NCI-H446 treated with DMSO at 0.1 percent for 48 hours (cell line): ENCODE measurements around the gene SHROOM3.

Source experiments
- DNase-seq: peaks from one replicate; lab custom pipeline; 2025; lab: John Stamatoyannopoulos, UW

Gene SHROOM3

DNA sequence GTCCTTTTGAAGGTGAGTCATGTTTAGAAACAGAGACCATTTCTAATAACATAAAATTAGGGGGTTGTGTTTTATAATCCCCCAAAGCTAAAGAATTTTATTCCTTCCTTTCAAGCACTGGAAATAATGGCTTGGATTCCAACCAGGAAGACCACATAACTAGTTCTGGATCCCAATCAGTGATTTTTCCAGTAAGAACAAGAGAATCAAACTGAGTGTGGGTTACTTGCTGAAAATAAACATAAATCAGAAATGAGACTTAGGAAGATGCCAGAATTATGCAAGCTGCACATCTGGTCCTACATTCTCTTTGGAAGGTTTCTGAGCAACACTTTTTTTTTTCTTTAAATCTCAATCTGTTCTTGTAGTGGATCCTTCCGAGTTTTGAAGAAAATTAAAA, 386.6 kb downstream of the SHROOM3 start:
- no peak for DNase-seq

DNA sequence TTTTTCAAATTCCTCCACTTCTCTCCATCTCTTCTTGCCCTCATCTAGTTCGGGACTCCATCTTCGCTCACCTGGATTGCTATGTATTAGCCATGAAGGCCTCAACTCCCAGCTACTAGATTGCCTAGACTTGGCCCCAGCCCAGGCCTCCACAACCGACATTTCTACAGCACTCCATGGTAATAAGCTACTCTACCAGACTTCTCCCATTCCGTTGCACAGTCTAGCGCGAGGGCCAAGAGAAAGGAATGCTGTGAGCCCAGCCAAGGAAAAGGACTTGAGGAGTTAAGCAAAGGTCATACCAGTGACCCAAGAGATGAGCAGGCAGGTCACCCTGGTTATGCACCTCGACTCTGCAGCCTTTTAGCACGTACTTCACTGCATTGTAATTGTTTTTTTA, 387.3 kb downstream of the SHROOM3 start:
- no peak for DNase-seq

DNA sequence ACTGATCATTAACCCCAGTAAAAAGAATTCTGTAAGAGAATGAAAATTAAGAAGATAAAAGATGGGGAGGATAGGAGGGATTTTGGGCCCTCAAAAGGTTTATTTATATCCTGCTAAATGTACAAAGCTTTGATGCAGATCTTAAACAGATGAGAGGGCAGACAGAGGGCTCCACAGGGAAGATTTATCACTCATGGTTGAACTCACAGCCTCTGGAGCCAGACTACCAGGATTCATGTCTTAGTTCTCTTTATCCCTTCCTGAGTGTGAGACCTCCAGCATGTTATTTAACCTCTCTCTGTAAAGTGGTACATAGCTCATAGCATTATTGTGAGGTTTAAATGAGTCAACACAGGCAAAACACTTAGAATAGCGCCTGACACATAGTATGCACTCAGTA, 388.5 kb downstream of the SHROOM3 start:
- no peak for DNase-seq

DNA sequence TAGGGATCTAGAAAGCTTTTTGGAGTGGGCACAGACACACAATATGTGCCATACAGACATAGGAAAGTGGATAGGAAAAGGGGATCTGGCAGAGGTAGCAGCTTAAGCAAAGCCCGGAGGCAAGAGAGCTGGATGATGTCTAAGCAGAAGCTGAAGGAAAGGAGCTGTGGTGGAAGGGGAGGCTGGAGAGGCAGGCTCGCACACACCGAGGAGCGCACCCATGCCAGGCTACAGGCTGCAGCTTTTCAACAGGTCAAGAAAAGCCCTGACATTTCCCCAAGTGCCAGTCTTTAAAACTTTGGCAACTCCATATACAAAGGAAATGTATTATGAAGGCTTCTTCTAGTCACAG, 395.6 kb downstream of the SHROOM3 start:
- no peak for DNase-seq

DNA sequence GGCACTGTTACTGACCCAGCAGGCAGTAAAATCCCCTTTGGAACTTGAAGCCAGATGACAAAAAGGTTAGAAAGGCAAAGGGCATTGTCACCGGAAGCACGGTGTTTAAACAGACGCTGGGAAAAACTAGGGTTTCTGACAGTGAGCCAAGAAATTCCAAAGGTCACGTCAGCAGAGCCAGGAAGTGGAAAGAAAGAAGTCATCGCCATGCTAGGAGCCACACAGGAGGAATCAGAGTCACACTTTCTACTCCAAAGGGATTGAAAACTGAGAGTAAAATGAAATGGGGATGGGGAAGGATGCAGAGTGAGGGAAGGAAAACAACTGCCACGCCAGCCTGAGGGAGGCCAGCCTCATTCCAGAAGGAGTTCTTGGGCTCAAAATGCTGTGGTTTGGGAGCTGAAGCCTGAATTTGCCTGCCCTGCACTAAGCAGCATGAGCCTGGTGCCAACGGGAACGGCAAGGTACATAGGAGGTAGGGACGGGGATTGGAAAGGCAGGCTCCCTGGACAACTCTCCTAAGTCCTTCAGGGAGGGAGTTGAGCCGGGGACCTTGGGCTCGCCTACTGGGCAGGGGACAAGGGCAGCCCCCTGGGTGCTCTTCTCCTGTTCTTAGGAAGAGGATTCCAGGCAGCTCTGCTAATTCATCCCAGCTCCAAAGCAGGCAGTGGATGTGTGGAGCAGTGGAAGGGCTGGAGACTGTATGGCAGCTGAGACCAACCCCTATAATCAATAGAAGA, 396.1 kb downstream of the SHROOM3 start:
- no peak for DNase-seq

DNA sequence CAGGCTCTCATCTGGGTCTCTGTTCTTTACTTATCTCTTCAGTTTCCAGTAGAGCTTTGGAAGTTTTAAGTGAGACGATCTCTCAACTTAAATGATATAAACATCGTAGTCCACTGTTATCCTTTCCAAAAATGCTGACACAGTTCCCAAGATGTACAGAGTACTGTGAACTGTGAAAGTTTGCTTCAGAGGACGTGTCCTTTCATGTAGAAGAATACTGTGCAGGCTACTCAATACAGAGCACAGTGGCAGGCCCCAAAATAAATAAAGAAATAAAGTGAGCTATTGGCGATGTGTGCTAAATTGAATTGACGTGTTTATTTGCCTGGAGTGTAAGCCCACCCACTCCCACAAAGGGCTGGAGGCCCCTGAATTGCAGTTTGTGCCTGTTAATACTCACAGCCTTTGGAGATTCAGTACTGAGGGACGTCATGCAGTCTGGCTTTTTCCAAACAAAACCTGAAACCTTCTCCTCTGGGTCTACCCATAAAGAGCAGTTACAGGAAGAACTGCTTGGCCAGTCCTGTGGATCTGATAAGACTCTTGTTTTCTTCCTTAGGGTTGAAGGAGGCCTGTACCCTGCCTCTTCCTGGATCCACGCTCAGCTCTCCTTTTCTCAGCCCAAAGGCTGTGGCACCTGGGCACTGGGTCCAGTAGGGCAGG, 396.8 kb downstream of the SHROOM3 start:
- DNase-seq, result no peak
